Hindlimb muscle (tissue), 1 donor: ENCODE data around the gene ADARB2. TPM values are rescaled to one million over a fixed set of nuclear protein-coding genes. Genes with fewer than 3 reads are reported as not detected.
"Not testable (repeated sequence)": the region's sequence is repeated elsewhere in the genome, so short reads cannot be mapped to it uniquely, and the experiment has no call there.

Source experiments
- DNase-seq: peaks from one replicate; pipeline ENCODE4 v3.0.0-alpha.2; 2013
- polyA plus RNA-seq: library from polyadenylated mRNA; unstranded; fragments of 120-200 nt; gene quantifications from one replicate; pipeline ENCODE4 v1.2.1, GENCODE V29; 2013; ENCODE audit not compliant: insufficient read length

ADARB2 gene
- polyA plus RNA-seq, 1 donor: 0.04 TPM

DNA sequence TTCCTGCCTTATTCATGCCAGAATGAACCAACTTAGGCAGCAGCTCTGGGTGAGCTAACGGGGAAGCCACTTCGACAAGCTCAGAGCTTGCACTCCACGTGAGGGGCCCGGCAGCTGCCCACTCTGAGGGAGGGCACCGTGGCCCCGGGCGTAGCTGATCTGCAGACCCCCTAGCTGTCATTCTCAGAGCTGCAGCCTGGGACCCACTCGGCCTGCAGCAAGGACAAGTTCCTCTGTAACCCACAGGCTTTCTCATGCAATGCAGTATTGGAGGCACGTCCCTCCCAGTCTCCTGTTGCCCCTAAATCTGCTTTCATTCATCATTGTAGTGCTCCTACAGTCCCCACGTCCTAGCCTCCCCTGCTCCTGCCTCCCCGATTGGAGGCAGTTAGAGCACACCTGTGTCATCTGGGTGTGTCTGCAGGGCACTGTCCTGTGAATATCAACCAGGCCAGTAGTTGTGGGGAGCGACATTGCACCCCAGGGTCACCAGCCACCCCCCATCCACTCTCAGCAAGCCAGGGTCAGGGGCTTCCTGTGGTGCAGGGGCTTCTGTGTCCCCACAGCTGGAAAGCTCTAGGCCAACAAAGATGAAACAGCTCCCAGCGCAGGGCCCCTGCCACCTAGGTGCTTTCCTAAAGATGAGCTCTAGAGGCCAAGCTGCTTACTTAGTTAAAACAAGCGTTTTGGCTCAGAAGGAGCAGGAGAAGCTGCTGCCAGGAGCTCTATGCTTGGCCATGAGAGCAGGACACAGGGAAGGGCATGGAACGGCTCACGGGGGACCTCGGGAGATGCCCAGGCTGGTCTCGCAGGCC is 333.6 kb downstream of the ADARB2 start:
- no peak for DNase-seq

DNA sequence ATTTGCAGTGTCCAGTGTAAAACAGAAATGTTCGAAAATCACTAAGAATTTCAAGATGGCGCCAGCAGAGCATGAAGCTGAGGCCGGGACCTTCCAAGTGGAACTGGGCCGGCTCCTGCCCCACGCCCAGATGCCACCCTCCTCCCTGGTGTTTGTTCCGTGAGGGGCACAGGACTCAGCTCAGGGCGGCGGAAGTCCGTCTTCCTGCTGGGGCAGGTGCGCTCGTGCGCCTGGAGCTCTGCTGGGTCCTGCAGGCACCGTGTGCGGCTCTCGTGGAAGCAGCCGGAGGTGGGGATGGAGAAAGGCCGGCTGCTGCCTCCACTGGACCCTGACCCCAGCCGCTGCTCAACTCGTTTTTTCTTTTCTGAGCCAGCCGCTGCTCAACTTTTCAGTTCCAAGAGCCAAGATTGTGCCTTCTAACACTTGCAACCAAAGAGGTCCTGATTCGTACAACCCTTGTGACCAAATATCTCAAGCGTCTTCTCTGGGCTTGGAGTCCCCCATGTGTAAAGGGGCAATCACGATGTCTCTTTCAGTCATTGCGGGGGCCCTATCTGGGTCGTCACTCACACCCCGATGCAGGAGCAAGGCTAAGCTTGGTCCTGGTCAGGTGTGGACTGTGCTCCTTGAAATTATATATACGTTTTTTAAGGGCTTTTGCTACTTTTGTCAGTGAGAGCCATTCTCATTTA is 334.4 kb downstream of the ADARB2 start:
- no peak for DNase-seq

DNA sequence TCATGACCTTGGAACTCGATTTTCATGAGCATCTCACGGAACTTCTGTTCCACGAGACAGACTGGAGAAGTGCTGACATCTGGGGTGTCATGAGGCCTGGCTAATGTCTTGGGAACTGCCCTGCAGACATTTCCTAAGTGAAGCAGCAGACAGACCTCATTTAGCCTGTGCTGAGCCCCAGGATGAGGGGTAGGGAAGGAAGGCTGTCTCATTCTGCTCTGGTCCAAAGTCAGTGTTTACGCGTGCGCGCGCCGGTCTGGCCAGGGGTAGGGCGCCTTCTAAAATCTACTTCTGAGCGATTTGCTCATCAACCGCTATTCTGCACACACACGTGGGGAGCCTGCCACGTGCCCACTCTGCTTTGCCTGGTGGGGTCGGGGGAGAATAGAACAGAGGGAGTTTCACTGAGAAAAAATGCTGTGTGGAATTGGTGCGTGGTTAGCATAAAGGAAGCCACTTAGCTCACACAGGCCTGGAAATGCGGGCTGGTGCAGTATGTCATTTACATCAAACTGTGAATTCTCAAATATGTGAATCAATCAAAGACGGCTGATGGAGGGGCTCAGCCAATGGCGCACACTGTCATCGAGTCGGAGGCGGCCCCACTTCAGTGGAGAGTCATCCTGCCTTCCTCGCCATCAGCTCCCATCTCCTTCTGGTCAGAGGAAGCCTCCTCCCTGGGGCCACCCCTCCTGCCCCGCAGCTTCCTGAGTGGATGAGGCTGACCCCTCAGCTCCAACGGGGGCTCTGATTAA is 335.1 kb downstream of the ADARB2 start:
- DNase-seq: no peak

DNA sequence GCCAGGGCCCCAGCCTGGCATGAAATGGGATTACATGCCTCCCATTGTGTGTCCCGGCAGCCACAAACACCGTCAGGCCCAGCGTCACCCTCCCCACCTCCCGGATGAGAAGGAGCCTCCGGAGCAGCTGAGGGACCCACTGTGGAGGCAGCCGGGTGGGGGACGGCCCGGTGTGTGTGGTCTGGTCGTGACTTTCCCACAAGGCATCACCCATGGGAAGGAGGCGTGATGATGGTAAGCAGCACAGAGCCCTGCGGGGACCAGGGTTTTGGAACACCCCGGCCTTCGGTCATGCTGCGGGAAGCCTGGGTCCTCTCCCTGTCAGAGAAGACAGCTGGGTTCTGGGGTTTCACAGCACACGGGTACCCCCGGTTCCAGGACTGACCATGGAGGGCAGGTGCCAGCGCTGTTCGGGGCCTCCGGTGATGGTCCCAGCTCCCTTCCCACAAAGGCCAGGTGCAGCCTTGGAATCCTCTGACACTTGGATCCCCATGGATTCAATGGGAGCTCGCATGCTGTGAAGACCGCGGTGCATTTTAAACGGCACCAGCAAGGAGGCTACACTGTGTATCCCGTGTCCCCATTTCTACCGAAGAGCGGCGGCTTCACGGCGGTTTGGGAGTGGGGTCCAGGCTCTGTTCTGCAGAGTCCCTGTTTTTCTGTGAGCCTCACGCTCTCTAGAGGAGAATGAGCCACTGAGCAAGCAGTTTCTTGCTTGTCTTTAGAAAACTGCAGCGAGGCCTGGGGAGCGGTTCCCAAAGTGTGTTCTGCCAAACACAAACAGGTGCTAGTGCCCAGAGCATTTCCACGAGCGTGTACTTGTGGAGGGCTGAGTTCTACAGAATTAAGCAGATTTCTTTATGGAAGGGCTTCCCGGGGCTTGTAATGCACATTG is 336.0 kb downstream of the ADARB2 start:
- no peak for DNase-seq

DNA sequence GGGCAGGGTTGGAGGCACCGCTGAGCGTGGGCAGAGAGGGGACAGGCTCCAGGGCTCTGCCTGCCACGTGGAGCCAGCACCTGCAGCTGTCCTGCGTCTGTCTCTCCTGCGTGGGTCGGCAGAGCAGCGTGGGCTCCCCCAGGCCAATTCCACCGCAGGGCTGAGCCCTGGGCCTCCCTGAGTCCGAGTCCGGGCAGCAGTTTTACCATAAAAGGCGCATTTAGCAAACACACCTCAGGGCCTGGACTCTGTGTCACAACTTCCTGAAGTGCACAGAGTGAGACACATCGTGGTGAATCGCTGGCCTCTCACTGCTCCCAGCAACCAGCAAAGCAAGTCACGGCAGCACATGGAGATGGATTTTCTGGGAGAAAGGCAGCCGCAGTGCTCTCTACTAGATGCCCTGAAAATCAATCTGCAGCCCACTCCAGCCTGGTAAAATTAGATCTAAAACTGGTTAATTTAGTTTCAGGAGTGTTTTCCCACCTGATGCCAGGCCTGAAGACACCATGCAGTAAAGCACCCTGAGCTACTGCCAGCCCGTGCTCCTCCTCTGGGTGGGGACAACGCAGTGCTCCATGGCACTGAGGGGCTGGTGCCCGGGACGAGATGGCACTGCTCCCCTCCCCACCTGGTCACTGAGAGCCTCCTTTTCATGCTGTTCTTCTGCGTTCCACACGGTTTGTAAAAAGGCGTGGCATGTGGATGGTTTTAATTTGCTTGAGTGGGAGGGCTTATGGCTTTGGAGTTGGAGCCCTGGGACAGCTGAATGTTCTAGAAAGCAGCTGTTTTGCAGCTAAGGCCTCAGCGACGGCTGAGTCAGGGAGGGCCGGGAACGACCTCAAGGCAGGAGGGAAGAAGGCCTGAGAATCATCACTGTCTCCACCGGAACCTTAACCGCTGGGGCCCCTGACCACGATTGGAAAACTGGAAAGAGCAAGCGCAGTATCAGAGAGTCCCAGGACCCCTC is 336.9 kb downstream of the ADARB2 start:
- no peak for DNase-seq

GRCh38 chr10:1399431-1400100 is 337.8 kb downstream of the ADARB2 start:
- DNase-seq: no peak

- no peak for DNase-seq
These were observed 338.5 kb downstream of the ADARB2 start for GRCh38 chr10:1398626-1399410.

DNA sequence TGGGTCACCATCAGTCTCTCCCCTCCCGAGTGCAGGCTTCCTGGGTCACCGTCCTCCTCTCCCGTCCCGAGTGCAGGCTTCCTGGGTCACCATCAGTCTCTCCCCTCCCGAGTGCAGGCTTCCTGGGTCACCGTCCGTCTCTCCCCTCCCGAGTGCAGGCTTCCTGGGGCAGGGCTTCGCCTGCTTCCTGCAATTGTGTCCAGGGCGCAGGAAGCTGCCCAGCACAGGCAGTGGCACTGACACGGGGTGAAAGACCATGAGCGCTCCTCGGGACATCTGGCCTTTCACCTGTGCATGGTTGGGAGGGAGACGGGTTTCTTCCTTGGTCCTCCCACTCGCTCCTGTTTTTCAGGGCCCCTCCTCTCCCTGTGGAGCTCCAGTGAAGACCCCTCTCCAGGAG is 339.2 kb downstream of the ADARB2 start:
- not testable (repeated sequence) for DNase-seq

- no peak for DNase-seq
These were observed 341.1 kb downstream of the ADARB2 start for GRCh38 chr10:1396297-1396635.

DNA sequence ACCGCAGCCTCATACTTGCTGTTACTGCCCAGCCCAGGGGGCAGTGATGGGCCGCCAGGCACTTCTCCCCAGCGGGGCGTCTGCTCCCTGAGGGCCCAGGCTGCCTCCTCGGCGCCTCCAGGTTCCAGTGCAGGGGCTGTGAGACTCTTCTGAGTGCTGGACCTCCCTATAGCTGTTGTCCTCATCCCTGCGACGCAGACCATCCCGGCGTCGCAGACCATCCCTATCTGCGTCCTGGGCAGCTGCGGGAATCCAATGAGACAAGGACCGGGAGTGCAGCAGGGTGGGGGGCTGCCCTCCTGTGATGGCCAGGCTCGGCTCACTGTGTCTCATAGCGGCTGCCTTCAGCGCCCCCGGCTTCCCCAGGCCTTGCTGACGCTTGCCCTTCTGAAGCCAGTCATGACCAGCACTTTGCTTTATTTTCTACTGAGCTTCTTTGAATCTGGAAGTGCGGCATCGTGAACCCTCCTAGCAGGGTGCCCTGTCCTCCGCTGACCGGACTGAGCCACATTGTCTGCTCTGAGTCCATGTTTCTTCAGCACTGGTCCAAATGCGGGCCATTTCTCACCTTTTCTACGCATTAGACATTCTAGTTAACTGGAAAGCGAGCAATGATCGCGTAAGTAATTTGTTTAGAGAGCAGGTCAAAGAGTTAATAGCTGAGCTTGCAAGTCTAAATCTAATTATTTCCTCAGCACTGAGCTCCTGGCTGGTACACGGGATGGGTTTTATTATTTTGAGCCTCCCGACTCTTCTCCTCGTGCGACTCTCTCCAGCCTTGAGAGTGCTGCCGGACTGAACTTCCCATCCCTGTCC is 341.6 kb downstream of the ADARB2 start:
- no peak for DNase-seq

DNA sequence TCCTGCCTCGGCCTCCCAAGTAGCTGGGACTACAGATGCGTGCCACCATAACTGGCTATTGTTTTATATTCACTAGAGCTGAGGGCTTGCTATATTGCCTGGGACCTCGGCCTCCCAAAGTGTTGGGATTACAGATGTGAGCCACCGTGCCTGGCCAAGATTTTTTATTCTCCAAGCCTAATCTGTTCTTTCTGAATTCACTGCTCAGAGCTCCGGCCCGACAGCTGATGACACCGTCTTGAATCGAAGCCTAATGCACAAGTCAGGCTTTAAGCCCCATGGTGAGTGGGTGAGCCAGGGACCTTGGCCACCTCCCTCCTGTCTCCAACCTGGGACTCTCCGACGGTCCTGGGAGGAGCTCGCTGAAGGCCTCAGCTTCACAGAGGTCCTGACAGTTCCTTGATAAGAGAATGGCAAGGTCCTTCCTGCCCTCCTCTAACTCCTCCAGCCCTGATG is 342.3 kb downstream of the ADARB2 start:
- no peak for DNase-seq

DNA sequence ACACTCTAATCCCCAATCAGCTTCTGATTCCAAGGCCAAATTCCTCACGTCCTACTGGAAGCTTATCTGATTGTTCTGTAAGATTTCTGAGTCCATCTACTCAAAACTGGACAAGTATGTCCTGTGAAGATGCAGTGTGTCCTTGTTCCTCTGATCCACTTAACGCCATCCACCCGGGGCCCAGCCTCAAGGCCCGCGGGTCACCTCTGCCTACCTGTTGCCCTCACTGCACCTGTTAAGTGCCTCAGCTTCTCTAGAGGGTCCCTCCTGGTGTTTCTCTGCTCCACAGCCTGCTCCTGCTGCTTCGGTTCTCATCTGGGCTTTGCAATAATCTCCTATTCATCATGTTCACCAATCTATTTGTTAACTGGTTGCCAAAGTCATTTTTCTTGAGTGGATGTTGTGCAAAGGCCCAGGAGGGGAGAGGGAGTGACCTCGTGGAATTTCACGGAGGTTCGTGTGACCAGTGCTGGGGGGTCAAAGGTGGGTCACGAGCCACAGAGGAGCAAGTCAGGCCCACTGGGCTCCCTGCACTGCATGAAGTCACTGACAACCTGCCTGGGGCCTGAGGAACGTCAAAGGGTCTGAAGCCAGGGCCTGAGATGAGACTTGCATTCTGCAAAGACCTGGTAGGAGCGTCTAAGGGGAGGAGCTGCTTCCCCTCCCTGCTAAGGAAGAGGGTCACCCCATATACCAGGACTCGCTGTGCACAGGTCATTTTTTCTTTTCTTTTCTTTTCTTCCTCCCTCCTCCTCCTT is 343.0 kb downstream of the ADARB2 start:
- no peak for DNase-seq

GRCh38 chr10:1393481-1393880 is 343.8 kb downstream of the ADARB2 start:
- no peak for DNase-seq

GRCh38 chr10:1392127-1392526 is 345.2 kb downstream of the ADARB2 start:
- DNase-seq: no peak

GRCh38 chr10:1390200-1390599 is 347.1 kb downstream of the ADARB2 start:
- DNase-seq: no peak

- no peak for DNase-seq
These were observed 353.3 kb downstream of the ADARB2 start for GRCh38 chr10:1384026-1384425.

- DNase-seq: no peak
These were observed 354.6 kb downstream of the ADARB2 start for GRCh38 chr10:1382711-1383110.

GRCh38 chr10:1381339-1381738 is 356.0 kb downstream of the ADARB2 start:
- DNase-seq: no peak
